HCT116 (cell line): ENCODE results near the gene PBXIP1. TPM values are rescaled to one million over a fixed set of nuclear protein-coding genes. Genes with fewer than 3 reads are reported as not detected.

Experiments used
- ATAC-seq: fragments of 200-7000 bp; cut with Tn5 transposase; 2 replicates; pipeline ENCODE4 v1.9.1; 2020; ENCODE audit warnings: mild to moderate bottlenecking, moderate library complexity
- BruUV-seq: library from RNA; stranded (reverse); fragments of 400-500 nt; replicated peaks from 2 replicates; lab custom pipeline; 2021; lab: Mats Ljungman, UMichigan
- CTCF ChIA-PET: fragments of 300-600 bp; sonication (Branson Sonifier 250); formaldehyde crosslinking; loops from one replicate; lab custom pipeline; 2021; ENCODE audit warnings: antibody characterized with exemption; lab: Charles Lee
- POLR2A ChIA-PET: fragments of 300-600, 350-600 bp; sonication (Branson Sonifier 250); formaldehyde crosslinking; loops from one replicate; lab custom pipeline; 2021; ENCODE audit warnings: antibody characterized with exemption; lab: Charles Lee
- RAD21 ChIA-PET, 2 experiments: fragments of 300-600 bp; sonication (Branson Sonifier 250); formaldehyde crosslinking; loops; one replicate each; lab custom pipeline; 2023; ENCODE audit warnings: low total read pairs in 2 of 2; ENCODE audit not compliant: uncharacterized antibody in 2 of 2, unreplicated experiment in 2 of 2, low non-redundant PET in 1 of 2; lab: Charles Lee
- DNase-seq: peaks from one replicate; pipeline ENCODE4 v3.0.0-alpha.2; 2010; ENCODE audit warnings: low read depth, low spot score
- H2AFZ ChIP-seq: fragments of 200-600 bp; shearing (Covaris generic), sonication (generic); 2 replicates; pipeline ENCODE4 v1.6.1; 2017; ENCODE audit warnings: low read depth, mixed run types, mixed read lengths, antibody characterized with exemption, low read length; ENCODE audit not compliant: poor library complexity, severe bottlenecking
- H3K27ac ChIP-seq: 2 replicates; pipeline ENCODE4 v1.5.1; 2012; ENCODE audit warnings: low read depth, low read length
- H3K27me3 ChIP-seq: fragments of 200-600 bp; sonication (generic); 2 replicates; pipeline ENCODE4 v1.6.1; 2016; ENCODE audit warnings: mixed run types, low read length, mixed read lengths; ENCODE audit not compliant: insufficient read depth
- H3K36me3 ChIP-seq, 2 experiments: fragments of 200-500 bp in 1 of 2; fragments of 200-600 bp in 1 of 2; sonication (Bioruptor generic) in 1 of 2; sonication (generic) in 1 of 2; 2 replicates each; pipeline versions ENCODE4 v1.5.1 to v1.6.1; 2014 to 2016; ENCODE audit warnings: low read length in 2 of 2, inconsistent platforms in 1 of 2, mixed read lengths in 1 of 2, mixed run types in 1 of 2; ENCODE audit not compliant: insufficient read depth in 2 of 2, control insufficient read depth in 1 of 2
- H3K4me1 ChIP-seq, 2 experiments: fragments of 200-600 bp in 1 of 2; sonication (generic) in 1 of 2; 2 replicates each; pipeline versions ENCODE4 v1.5.1 to v1.6.1; 2012 to 2017; ENCODE audit warnings: low read length in 2 of 2, inconsistent platforms in 1 of 2, mild to moderate bottlenecking in 1 of 2, mixed read lengths in 1 of 2, mixed run types in 1 of 2, moderate library complexity in 1 of 2; ENCODE audit not compliant: insufficient read depth in 2 of 2, control insufficient read depth in 1 of 2
- H3K4me2 ChIP-seq: fragments of 200-600 bp; sonication (generic); 2 replicates; pipeline ENCODE4 v1.6.1; 2017; ENCODE audit warnings: mixed run types, low read length, mixed read lengths
- H3K4me3 ChIP-seq, 2 experiments: fragments of 200-600 bp in 1 of 2; sonication (generic) in 1 of 2; replicated peaks in 1 of 2; 2 replicates each; pipeline ENCODE4 v1.5.1; 2011 to 2016; ENCODE audit warnings: low read length in 2 of 2, control low read depth in 1 of 2, low read depth in 1 of 2, mild to moderate bottlenecking in 1 of 2, mixed read lengths in 1 of 2, mixed run types in 1 of 2
- H3K79me2 ChIP-seq: fragments of 200-600 bp; sonication (generic); 2 replicates; pipeline ENCODE4 v1.6.1; 2017; ENCODE audit warnings: mild to moderate bottlenecking, mixed run types, low read length, moderate library complexity, mixed read lengths; ENCODE audit not compliant: insufficient read depth
- H3K9ac ChIP-seq: fragments of 200-600 bp; sonication (generic); 2 replicates; pipeline ENCODE4 v1.6.1; 2016; ENCODE audit warnings: low read length, mixed read lengths
- H3K9me2 ChIP-seq: fragments of 200-600 bp; sonication (generic), shearing (Covaris generic); 2 replicates; pipeline ENCODE4 v1.6.1; 2017; ENCODE audit warnings: mixed run types, mild to moderate bottlenecking, moderate library complexity; ENCODE audit not compliant: insufficient read depth
- H3K9me3 ChIP-seq, 2 experiments: fragments of 200-500 bp in 1 of 2; fragments of 200-600 bp in 1 of 2; sonication (Bioruptor generic) in 1 of 2; sonication (generic) in 1 of 2; 2 replicates each; pipeline ENCODE4 v1.6.1; 2014 to 2017; ENCODE audit warnings: low read length in 2 of 2, mixed read lengths in 2 of 2, inconsistent platforms in 1 of 2, low read depth in 1 of 2, mild to moderate bottlenecking in 1 of 2, mixed run types in 1 of 2, moderate library complexity in 1 of 2; ENCODE audit not compliant: control insufficient read depth in 1 of 2, insufficient read depth in 1 of 2
- H4K20me1 ChIP-seq: fragments of 200-600 bp; sonication (generic), shearing (Covaris generic); 2 replicates; pipeline ENCODE4 v1.6.1; 2017; ENCODE audit warnings: mixed run types, mild to moderate bottlenecking, moderate library complexity; ENCODE audit not compliant: insufficient read depth
- ATF3 ChIP-seq: IDR thresholded peaks from 2 replicates; pipeline ENCODE4 v1.6.1; 2012
- EGR1 ChIP-seq: IDR thresholded peaks from 2 replicates; pipeline ENCODE4 v1.6.1; 2012; ENCODE audit warnings: low read depth
- EZH2phosphoT487 ChIP-seq: fragments of 200-600 bp; IDR thresholded peaks from 2 replicates; pipeline ENCODE4 v1.6.1; 2018; ENCODE audit warnings: antibody characterized with exemption, borderline replicate concordance
- JUND ChIP-seq: IDR thresholded peaks from 2 replicates; pipeline ENCODE4 v1.6.1; 2012
- POLR2A ChIP-seq: IDR thresholded peaks from 2 replicates; pipeline ENCODE4 v1.7.0; 2011; ENCODE audit warnings: borderline replicate concordance; ENCODE audit not compliant: insufficient read depth, insufficient read length; ENCODE audit errors: extremely low read depth
- SIN3A ChIP-seq: IDR thresholded peaks from 2 replicates; pipeline ENCODE4 v1.6.1; 2012; ENCODE audit warnings: low read depth
- SP1 ChIP-seq: IDR thresholded peaks from 2 replicates; pipeline ENCODE4 v1.6.1; 2012; ENCODE audit warnings: low read depth
- ZBTB33 ChIP-seq: IDR thresholded peaks from 2 replicates; pipeline ENCODE4 v1.6.1; 2011; ENCODE audit warnings: mild to moderate bottlenecking, low read length, moderate library complexity; ENCODE audit not compliant: insufficient replicate concordance; ENCODE audit errors: extremely low read depth
- ZNF274 ChIP-seq: fragments of 200-500 bp; sonication (Bioruptor generic); IDR thresholded peaks from 2 replicates; pipeline ENCODE4 v1.6.1; 2014; ENCODE audit warnings: mild to moderate bottlenecking, low read depth, low read length, inconsistent platforms
- intact Hi-C: fragments of 100-400 bp; cut with micrococcal nuclease; formaldehyde crosslinking; loops from 2 replicates; pipeline ENCODE4 v1.10.0; 2022
- total RNA-seq: library from RNA; stranded (reverse); gene quantifications from one replicate; pipeline ENCODE4 v1.2.1, GENCODE V29; 2021; ENCODE audit not compliant: unreplicated experiment

Gene PBXIP1
- total RNA-seq, 1 experiment from 2014 or later = 12.6 TPM

- TF ChIP-seq ZBTB33 (no peak), EZH2phosphoT487 (no peak), SIN3A (no peak), EGR1 (no peak), ATF3 (no peak), ZNF274 (no peak)
Measured at GRCh38 chr1:154912755-154913154, 43.1 kb downstream of the PBXIP1 start (continued).

- TF ChIP-seq POLR2A (no peak), EGR1 (no peak), ZBTB33 (no peak), JUND (no peak), ZNF274 (no peak), SIN3A (no peak), EZH2phosphoT487 (no peak), ATF3 (no peak), SP1 (no peak)
- Histone ChIP-seq H3K79me2 (no peaks in the 10 kb centered on the region), H2AFZ (no peak overlapping the region), H3K27me3 (no peaks in the 10 kb centered on the region), H3K9ac (no peak overlapping the region), H3K4me1 (no peaks in the 10 kb centered on the region), H3K4me2 (no peak overlapping the region), H4K20me1 (no peaks in the 10 kb centered on the region), H3K9me3 (peaks cover 0 to 13% of the 10 kb centered on the region in 2 experiments; a peak in 1 of 4 replicates), H3K4me3 (no peak overlapping the region), H3K9me2 (no peaks in the 10 kb centered on the region), H3K36me3 (no peaks in the 10 kb centered on the region), H3K27ac (no peak overlapping the region)
- BruUV-seq = no TSS peak
- ChIA-PET RAD21 (no interaction called here), POLR2A (no interaction called here), CTCF (interaction anchor here (1.0 kb wide), 2 partner anchors 25 to 32 kb away, joined by 3 read pairs; partner anchors contain the start of gene PMVK)
- no peak for ATAC-seq
- DNase-seq = no peak
- intact Hi-C loops = no loop called here
Measured at GRCh38 chr1:154911691-154912550, 44.0 kb downstream of the PBXIP1 start.
